Mucosa of descending colon (tissue), 3 donors: Measurements from ENCODE around the gene MFAP3. TPM values are rescaled to one million over a fixed set of nuclear protein-coding genes. Genes with fewer than 3 reads are reported as not detected.

Experiments used
- ATAC-seq: fragments of 200-7000 bp; cut with Tn5 transposase; one replicate; pipeline ENCODE4 v1.9.1; 2020; ENCODE audit warnings: mild to moderate bottlenecking, moderate library complexity
- DNase-seq, 3 donors: peaks; one replicate each; pipeline ENCODE4 v3.0.0-alpha.2; 2020
- H3K36me3 ChIP-seq: fragments of 200-600 bp; one replicate; pipeline ENCODE4 v1.8.0; 2021; ENCODE audit warnings: low read depth, mild to moderate bottlenecking
- H3K4me1 ChIP-seq: fragments of 200-600 bp; one replicate; pipeline ENCODE4 v1.8.0; 2021; ENCODE audit warnings: low read depth, mild to moderate bottlenecking
- H3K4me3 ChIP-seq: fragments of 200-600 bp; one replicate; pipeline ENCODE4 v1.8.0; 2021; ENCODE audit warnings: mild to moderate bottlenecking
- H3K9me3 ChIP-seq: fragments of 200-600 bp; one replicate; pipeline ENCODE4 v1.8.0; 2021; ENCODE audit warnings: mild to moderate bottlenecking
- CTCF ChIP-seq: fragments of 200-600 bp; IDR thresholded peaks from one replicate; pipeline ENCODE4 v1.8.0; 2022; ENCODE audit warnings: antibody characterized with exemption, mild to moderate bottlenecking
- intact Hi-C, 2 donors: fragments of 100-400 bp; cut with DNase I in 1 of 2; cut with micrococcal nuclease in 1 of 2; formaldehyde crosslinking; loops; one replicate each; pipeline versions ENCODE4 v1.11.0 to v1.11.1; 2022; cut with DNase I, micrococcal nuclease
- total RNA-seq, 3 donors: library from RNA; stranded (reverse); fragmentation: NEBNext Ultra II Directional in 2 of 3; extraction: Animal tissue kit (Norgen Biotek cat#: 25700) in 2 of 3; gene quantifications; one replicate each; pipeline versions ENCODE4 v1.2.1 to v1.2.4, GENCODE V29; 2021 to 2023
- donor health status: DM: no; HTN: no; CAD: no; lungs with moderate emphysema.
- donor health status: DM: no; HTN: no; CAD: no.
- donor health status: DM: no; HTN: yes; CAD: no.

Gene MFAP3
- total RNA-seq, 3 donors from 2014 or later, result 28.1 to 33.4 (median 31.5) TPM

- no peaks in the 10 kb centered on the region for H3K9me3 ChIP-seq
Measured at GRCh38 chr5:154047324-154047723, 8.6 kb downstream of the MFAP3 start.

GRCh38 chr5:154049636-154050035 is 10.9 kb downstream of the MFAP3 start:
- ATAC-seq (no peak), DNase-seq (no peak)
- Histone ChIP-seq H3K4me3 (no peak overlapping the region), H3K4me1 (no peaks in the 10 kb centered on the region), H3K36me3 (no peaks in the 10 kb centered on the region), H3K9me3 (no peaks in the 10 kb centered on the region)
- TF ChIP-seq CTCF, result no peak
- intact Hi-C loops, result no loop called here

More at GRCh38 chr5:154047324-154047723, 8.6 kb downstream of the MFAP3 start:
- no peak for ATAC-seq
- intact Hi-C loops, result no loop called here
- H3K4me1 ChIP-seq, result no peaks in the 10 kb centered on the region
- H3K36me3 ChIP-seq, result no peaks in the 10 kb centered on the region
- DNase-seq, result no peak
- H3K4me3 ChIP-seq, result no peak overlapping the region
- no peak for TF ChIP-seq CTCF

GRCh38 chr5:154053468-154053867 is 14.7 kb downstream of the MFAP3 start:
- intact Hi-C loops, result no loop called here
- TF ChIP-seq CTCF, result no peak
- DNase-seq (no peak), ATAC-seq (no peak)
- Histone ChIP-seq H3K4me1 (no peaks in the 10 kb centered on the region), H3K36me3 (no peaks in the 10 kb centered on the region), H3K4me3 (no peak overlapping the region), H3K9me3 (no peaks in the 10 kb centered on the region)

- Histone ChIP-seq H3K4me1 (no peaks in the 10 kb centered on the region), H3K36me3 (no peaks in the 10 kb centered on the region), H3K9me3 (no peaks in the 10 kb centered on the region), H3K4me3 (no peak overlapping the region)
- no peak for TF ChIP-seq CTCF
- ATAC-seq (no peak), DNase-seq (no peak)
- intact Hi-C loops, result no loop called here
Measured at GRCh38 chr5:154055201-154055600, 16.4 kb downstream of the MFAP3 start.

GRCh38 chr5:154058055-154059038 is 19.6 kb downstream of the MFAP3 start:
- DNase-seq (peak in 1 of 3 donors; percentile 26), ATAC-seq (peak; percentile 46)
- no peak overlapping the region for H3K4me3 ChIP-seq
- no peaks in the 10 kb centered on the region for H3K9me3 ChIP-seq
- H3K36me3 ChIP-seq, result no peaks in the 10 kb centered on the region
- H3K4me1 ChIP-seq, result no peaks in the 10 kb centered on the region
- TF ChIP-seq CTCF, result no peak
- intact Hi-C loops, result no loop called here
